ENCODE data around the gene RBM18.

Gene RBM18

GRCh38 chr9:122256206-122256605, 8.4 kb downstream of the RBM18 start:
- no peak for DNase-seq

DNA sequence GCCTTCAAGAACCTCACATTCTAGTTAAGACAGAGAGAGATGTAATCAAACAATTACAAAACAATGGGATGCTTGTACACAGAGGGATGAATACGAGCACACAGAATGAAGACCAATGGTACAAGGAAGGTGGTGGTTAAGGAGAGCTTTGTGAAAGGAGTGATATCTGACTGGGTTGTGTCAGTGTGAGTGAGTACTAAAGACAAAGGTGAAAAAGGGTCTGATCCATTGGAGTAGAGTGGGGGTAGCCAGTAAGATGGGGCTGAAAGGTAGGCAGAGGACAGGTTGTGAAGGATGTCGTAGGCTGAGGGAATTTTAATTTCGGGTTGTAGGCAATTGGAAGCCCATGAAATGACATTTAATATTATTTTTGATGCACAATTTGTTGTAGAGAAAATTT, 9.9 kb downstream of the RBM18 start:
- DNase-seq, result no peak

GRCh38 chr9:122252796-122253195, 11.8 kb downstream of the RBM18 start:
- DNase-seq, result no peak

DNA sequence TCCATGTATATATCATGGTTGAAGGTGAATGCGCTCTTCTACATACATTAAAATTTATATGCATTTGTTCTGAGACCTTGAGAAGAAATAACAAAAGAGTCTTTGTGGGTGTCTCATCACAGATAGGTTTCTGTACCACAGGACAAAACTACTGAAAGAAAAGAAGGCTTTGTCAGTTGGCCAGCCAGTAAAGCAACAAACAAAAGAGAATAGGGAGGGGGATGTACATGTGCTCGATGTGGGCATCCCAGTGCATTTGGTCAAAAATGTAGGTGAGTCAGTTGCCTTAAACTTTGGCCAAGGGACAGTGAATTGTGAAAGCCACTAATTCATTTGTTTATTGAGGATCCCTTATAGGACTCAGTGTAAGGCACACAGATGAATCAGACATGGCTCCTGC, 13.3 kb downstream of the RBM18 start:
- no peak for DNase-seq

GRCh38 chr9:122248448-122248865, 16.2 kb downstream of the RBM18 start:
- no peak for DNase-seq

GRCh38 chr9:122246666-122247065, 18.0 kb downstream of the RBM18 start:
- DNase-seq, result no peak

- DNase-seq, result no peak
These were observed 20.3 kb downstream of the RBM18 start for GRCh38 chr9:122244349-122244748.

DNA sequence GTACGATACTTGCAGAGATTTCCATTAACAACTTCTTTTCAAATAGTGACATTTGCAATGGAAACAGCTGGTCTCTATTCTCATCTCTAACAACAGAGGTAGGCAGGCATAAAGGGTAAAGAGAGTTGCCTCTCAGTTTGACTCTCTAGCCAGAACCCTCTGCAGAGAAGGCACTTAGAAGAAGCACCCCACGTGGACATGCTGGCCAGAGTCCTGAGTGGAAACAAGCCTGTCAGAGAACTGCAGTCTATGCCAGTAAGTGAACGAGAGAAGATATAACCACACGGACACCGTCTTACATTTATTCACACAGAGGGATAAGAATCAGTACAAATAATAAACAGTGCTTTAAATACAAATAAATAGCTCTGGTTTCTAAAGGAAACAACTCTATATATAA, 24.9 kb downstream of the RBM18 start:
- DNase-seq, result no peak

DNA sequence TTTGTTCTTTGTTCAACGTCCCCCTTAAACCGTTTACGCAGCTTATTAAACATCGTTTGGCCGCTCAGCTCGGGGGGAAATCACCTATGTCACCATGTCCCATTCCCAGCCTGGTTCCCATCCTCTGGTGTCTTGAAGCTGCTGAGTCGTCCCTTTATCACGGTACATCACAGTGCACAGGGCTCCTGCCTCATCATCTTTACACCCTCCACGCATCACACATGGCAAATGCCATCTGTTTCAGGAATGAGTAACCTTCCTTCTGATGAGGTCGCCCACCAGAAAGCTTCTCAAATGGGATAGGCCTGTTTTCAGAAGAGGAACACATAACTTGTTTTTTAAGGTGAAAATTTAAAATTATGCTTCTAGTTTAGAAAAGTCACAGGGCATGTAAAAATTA, 28.0 kb downstream of the RBM18 start:
- no peak for DNase-seq

DNA sequence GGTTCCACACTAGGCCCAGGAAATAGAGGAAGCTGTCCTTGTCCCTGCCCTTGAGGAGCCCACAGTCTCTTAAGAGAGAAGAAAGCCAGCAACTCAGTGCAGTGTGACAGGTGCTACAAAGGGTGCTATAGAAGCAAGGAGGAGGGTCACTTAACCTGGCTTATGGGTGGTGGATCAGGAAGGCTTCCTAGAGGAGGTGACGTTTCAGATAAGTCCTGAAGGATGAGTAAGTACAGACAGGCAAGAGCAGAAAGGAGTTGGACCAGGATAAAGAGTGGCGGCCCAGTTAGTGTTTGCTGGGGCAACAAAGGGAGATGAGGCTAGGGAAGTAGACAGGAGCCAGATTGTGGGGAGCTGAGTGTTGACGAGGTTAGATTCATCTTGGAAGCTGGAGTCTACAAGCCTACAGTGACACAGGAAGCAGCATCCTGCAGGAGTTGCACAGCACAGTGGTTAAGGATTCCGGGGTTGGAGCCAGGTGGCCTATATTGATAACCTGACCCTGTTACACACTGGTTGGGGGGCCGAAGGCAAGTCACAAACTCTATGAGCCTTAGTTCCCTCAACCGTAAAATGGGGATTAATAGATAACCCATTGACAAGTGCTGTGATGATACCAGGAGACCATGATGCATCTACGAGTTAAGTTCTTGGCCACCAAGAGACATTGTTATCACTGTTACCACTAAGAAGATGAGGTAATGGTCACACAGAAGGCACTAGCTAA, 30.5 kb downstream of the RBM18 start:
- DNase-seq, result no peak

DNA sequence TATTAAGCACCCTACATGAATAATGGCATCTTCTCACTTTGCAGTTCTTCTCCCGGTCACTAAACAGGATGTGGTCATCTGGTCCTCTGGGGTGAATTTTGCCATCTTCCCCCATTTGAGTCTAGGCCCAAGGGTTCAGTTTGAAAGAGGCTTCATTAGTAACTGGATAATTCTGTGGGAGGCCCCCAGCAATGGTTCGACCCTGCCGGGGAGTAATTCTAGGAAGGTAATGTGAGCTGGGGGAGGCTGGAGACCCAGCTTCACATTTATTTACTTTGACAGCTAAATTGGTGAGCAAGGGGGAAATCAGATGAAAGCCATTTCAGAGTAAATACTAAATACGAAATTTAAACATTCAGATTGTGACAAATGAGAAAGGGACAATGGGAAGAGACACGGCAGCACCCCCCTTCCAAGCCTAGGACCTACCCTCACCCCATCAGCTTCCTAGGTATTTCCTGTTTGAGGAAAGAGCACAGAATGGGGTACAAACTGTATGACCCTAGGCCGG, 31.8 kb downstream of the RBM18 start:
- DNase-seq, result no peak

GRCh38 chr9:122229485-122229837, 35.2 kb downstream of the RBM18 start:
- DNase-seq, result no peak

- peak; percentile 28 for DNase-seq
These were observed 35.8 kb downstream of the RBM18 start, which contains the start of gene LHX6 for GRCh38 chr9:122228568-122229484. Gene LHX6, minus strand, starts transcription at chr9:122228957. Its CDS starts 217 bp downstream, at chr9:122228740.

DNA sequence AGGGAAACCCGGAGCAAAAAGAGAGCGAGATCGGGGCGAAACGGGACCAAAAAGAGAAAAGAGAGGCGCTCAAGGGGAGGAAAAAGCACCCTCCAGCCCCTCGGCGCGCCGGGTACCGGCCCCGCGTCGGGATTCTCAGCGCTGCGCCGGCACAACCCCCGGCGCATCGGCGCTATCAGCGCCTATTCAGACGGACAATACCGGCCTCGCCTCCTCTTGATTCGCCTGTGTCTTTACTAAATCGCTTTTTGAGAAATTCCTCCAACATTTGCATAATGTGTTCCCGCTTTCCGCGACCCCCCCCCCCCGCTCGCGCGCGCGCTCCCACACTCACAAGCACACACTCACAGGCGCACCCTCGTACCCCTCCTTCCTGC, 36.5 kb downstream of the RBM18 start:
- DNase-seq, result no peak

DNA sequence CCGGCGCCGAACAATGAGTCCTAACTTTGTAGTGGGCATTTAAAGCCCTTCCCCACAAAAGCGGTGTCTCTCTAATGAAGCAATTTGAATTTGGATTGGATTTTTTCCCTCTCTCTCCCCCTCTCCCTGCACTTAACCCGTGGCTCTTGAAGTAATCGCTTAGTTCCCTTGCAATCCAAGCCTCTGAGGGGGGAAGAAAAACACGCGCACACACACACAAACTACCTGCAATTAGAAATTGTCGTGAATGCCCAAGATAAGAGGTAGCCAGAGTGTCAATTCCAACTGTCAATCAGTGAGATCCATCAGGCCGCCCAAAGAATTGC, 37.1 kb downstream of the RBM18 start:
- DNase-seq, result peak; percentile 22

DNA sequence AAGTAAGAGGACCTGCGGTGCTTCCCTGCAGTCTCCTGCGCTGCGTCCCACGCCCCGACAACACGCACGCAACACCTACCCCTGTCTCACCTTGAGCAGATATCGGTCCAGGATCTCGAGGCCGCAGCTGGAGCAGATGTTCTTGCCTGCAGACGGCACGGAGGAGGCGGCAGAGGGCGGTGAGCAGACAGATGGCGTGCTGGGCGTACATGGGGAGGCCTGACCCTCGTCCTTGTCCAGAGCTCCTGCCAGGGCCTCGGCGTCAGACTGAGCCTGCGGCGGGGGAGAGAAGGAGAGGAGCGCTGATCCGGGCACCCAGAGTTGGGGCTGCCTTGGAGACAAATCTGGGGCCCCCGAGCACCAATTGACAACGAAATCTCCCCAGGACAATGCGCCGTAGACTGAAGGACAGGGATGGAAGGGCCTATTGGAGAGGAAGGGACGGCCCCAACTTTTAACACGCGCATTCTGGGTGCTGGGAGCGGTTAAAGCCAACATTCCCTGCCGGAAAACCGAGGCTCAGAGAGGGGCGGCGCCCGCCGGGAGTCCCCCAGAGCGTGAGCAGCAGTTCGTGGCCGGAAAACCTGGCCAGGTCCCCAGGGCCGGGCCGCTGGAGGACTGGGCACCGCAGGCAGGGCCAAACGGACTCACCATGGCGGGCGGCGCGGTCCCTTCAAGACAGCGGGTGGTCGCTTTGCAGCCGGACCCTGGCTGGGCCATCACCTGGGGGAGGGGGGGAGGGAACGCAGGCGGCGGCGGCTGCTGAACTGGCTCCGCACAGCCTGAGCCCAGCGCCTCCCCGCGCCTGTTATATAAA, 37.7 kb downstream of the RBM18 start:
- DNase-seq, result no peak

GRCh38 chr9:122226142-122226757, 38.4 kb downstream of the RBM18 start:
- no peak for DNase-seq

- no peak for DNase-seq
These were observed 39.1 kb downstream of the RBM18 start for GRCh38 chr9:122225312-122226141.

GRCh38 chr9:122223435-122223834, 41.2 kb downstream of the RBM18 start:
- no peak for DNase-seq

- no peak for DNase-seq
These were observed 41.8 kb downstream of the RBM18 start for GRCh38 chr9:122222791-122223190.

GRCh38 chr9:122221183-122221811, 43.3 kb downstream of the RBM18 start:
- DNase-seq, result no peak
